ENCODE measurements around the gene PDE11A. TPM values are rescaled to one million over a fixed set of nuclear protein-coding genes. Genes with fewer than 3 reads are reported as not detected.

The PDE11A gene
- total RNA-seq, 4 donors from 2014 or later, result 1.7 TPM; not detected in 3

GRCh38 chr2:177745531-177745930, 327.0 kb downstream of the PDE11A start:
- Histone ChIP-seq H3K27ac (no peak overlapping the region), H3K9me3 (no peaks in the 10 kb centered on the region), H3K4me1 (no peaks in the 10 kb centered on the region), H3K36me3 (no peaks in the 10 kb centered on the region), H3K4me3 (no peak overlapping the region), H3K27me3 (no peaks in the 10 kb centered on the region)
- TF ChIP-seq EP300 (IDR thresholded peaks at IDR 0.05), result no peak
- TF ChIP-seq POLR2A (IDR thresholded peaks at IDR 0.05), result no peak
- no peak for TF ChIP-seq CTCF (IDR thresholded peaks at IDR 0.05)
- no peak for DNase-seq (ENCODE audit: low spot score in 2 of 2)
- 80 to 100% methylated on average over 1 of the region's 1 CpG for WGBS, 2 donors

- no peak for DNase-seq (ENCODE audit: low spot score in 2 of 2)
- H3K4me3 ChIP-seq, result no peak overlapping the region
- TF ChIP-seq POLR2A (IDR thresholded peaks at IDR 0.05) (no peak), EP300 (IDR thresholded peaks at IDR 0.05) (no peak)
- no peaks in the 10 kb centered on the region for H3K4me1 ChIP-seq
- WGBS, 2 donors, result 55 to 62% methylated on average over 3 of the region's 3 CpGs
- H3K27me3 ChIP-seq, result no peaks in the 10 kb centered on the region
- H3K9me3 ChIP-seq, result no peaks in the 10 kb centered on the region
- H3K36me3 ChIP-seq, result no peaks in the 10 kb centered on the region
- no peak overlapping the region for H3K27ac ChIP-seq
These were observed 329.7 kb downstream of the PDE11A start for GRCh38 chr2:177742851-177743250.

- Histone ChIP-seq H3K4me3 (no peak overlapping the region), H3K9me3 (no peaks in the 10 kb centered on the region), H3K36me3 (no peaks in the 10 kb centered on the region), H3K27me3 (no peaks in the 10 kb centered on the region), H3K4me1 (no peaks in the 10 kb centered on the region), H3K27ac (no peak overlapping the region)
- no peak for DNase-seq (ENCODE audit: low spot score in 2 of 2)
- WGBS, 2 donors, result 77 to 96% methylated on average over 2 of the region's 2 CpGs
- TF ChIP-seq CTCF (IDR thresholded peaks at IDR 0.05), result no peak
- TF ChIP-seq EP300 (IDR thresholded peaks at IDR 0.05), result no peak
- no peak for TF ChIP-seq POLR2A (IDR thresholded peaks at IDR 0.05)
These were observed 330.7 kb downstream of the PDE11A start for GRCh38 chr2:177741866-177742265.

GRCh38 chr2:177740700-177741099, 331.9 kb downstream of the PDE11A start:
- DNase-seq (ENCODE audit: low spot score in 2 of 2), result no peak
- H3K4me3 ChIP-seq, result no peak overlapping the region
- H3K4me1 ChIP-seq, result no peaks in the 10 kb centered on the region
- H3K27ac ChIP-seq, result no peak overlapping the region
- no peaks in the 10 kb centered on the region for H3K36me3 ChIP-seq
- no peaks in the 10 kb centered on the region for H3K9me3 ChIP-seq
- TF ChIP-seq POLR2A (IDR thresholded peaks at IDR 0.05) (no peak), EP300 (IDR thresholded peaks at IDR 0.05) (no peak), CTCF (IDR thresholded peaks at IDR 0.05) (no peak)
- no peaks in the 10 kb centered on the region for H3K27me3 ChIP-seq
- WGBS, 2 donors, result 27 to 42% methylated on average over 1 of the region's 1 CpG

GRCh38 chr2:177738461-177739235, 333.9 kb downstream of the PDE11A start:
- DNase-seq (ENCODE audit: low spot score in 2 of 2), result no peak
- WGBS, 2 donors, result 42% methylated on average over 7 of the region's 7 CpGs

More at GRCh38 chr2:177738461-177739235, 333.9 kb downstream of the PDE11A start:
- H3K36me3 ChIP-seq, result no peaks in the 10 kb centered on the region
- TF ChIP-seq POLR2A (IDR thresholded peaks at IDR 0.05) (no peak), EP300 (IDR thresholded peaks at IDR 0.05) (no peak), CTCF (IDR thresholded peaks at IDR 0.05) (no peak)
- H3K9me3 ChIP-seq, result no peaks in the 10 kb centered on the region
- H3K27me3 ChIP-seq, result no peaks in the 10 kb centered on the region
- H3K4me3 ChIP-seq, result no peak overlapping the region
- H3K4me1 ChIP-seq, result no peaks in the 10 kb centered on the region
- H3K27ac ChIP-seq, result no peak overlapping the region

Data from tibial nerve (tissue), 4 donors.